Tibial nerve (tissue), 3 donors: Measurements from ENCODE around the gene ZNHIT2.

ENCODE experiments used
- CTCF ChIP-seq, 5 experiments: fragments of 200-600 bp in 3 of 5; fragments of 450-650 bp in 2 of 5; sonication (generic) in 3 of 5; IDR thresholded peaks; one replicate each; pipeline ENCODE4 v1.5.1; 2016 to 2019; ENCODE audit warnings: antibody characterized with exemption in 5 of 5, mild to moderate bottlenecking in 3 of 5, moderate library complexity in 2 of 5
- POLR2A ChIP-seq, 2 donors: fragments of 450-650 bp; IDR thresholded peaks; one replicate each; pipeline ENCODE4 v1.6.1; 2017; ENCODE audit warnings: antibody characterized with exemption in 2 of 2, mild to moderate bottlenecking in 2 of 2, moderate library complexity in 2 of 2

GRCh38 chr11:65102142-65103095 lies 15.1 kb downstream of the ZNHIT2 start:
- no peak for TF ChIP-seq CTCF (IDR thresholded peaks at IDR 0.05)
- TF ChIP-seq POLR2A (IDR thresholded peaks at IDR 0.05) = no peak
